HG03575 (cell line): ENCODE data around the gene ABCF2.

Experiments used
- ATAC-seq: cut with Tn5 transposase; IDR thresholded peaks from one replicate; pipeline ENCODE4 v1.9.1; 2021; ENCODE audit not compliant: unreplicated experiment, insufficient number of reproducible peaks, low FRiP score; ENCODE audit errors: extremely low read depth

Gene ABCF2

GRCh38 chr7:151244196-151244840 lies 17.3 kb upstream of the ABCF2 start:
- no peak for ATAC-seq

- ATAC-seq = no peak
Measured at GRCh38 chr7:151243408-151244195, 16.6 kb upstream of the ABCF2 start.

GRCh38 chr7:151243045-151243349 lies 16.0 kb upstream of the ABCF2 start:
- no peak for ATAC-seq

- no peak for ATAC-seq
Measured at GRCh38 chr7:151242159-151243044, 15.4 kb upstream of the ABCF2 start.

- no peak for ATAC-seq
Measured at GRCh38 chr7:151241755-151242096, 14.7 kb upstream of the ABCF2 start.

GRCh38 chr7:151240942-151241754 lies 14.1 kb upstream of the ABCF2 start:
- ATAC-seq = no peak

GRCh38 chr7:151240536-151240935 lies 13.5 kb upstream of the ABCF2 start:
- no peak for ATAC-seq

GRCh38 chr7:151239837-151240459 lies 12.9 kb upstream of the ABCF2 start:
- no peak for ATAC-seq

GRCh38 chr7:151238924-151239836 lies 12.2 kb upstream of the ABCF2 start:
- no peak for ATAC-seq

GRCh38 chr7:151238190-151238810 lies 11.3 kb upstream of the ABCF2 start:
- ATAC-seq = no peak

GRCh38 chr7:151237244-151238189 lies 10.5 kb upstream of the ABCF2 start:
- no peak for ATAC-seq

- no peak for ATAC-seq
Measured at GRCh38 chr7:151236406-151236805, 9.4 kb upstream of the ABCF2 start.

GRCh38 chr7:151235091-151235787 lies 8.2 kb upstream of the ABCF2 start:
- ATAC-seq = no peak

GRCh38 chr7:151233804-151234203 lies 6.8 kb upstream of the ABCF2 start:
- ATAC-seq = no peak

- ATAC-seq = no peak
Measured at GRCh38 chr7:151232917-151233701, 6.1 kb upstream of the ABCF2 start.
